HG02885 (cell line): ENCODE data around the gene CELF4.

Source experiments
- ATAC-seq: cut with Tn5 transposase; IDR thresholded peaks from one replicate; pipeline ENCODE4 v1.9.1; 2021; ENCODE audit warnings: mild to moderate bottlenecking; ENCODE audit not compliant: unreplicated experiment, poor library complexity

Gene CELF4

GRCh38 chr18:37501136-37501535 is 64.5 kb downstream of the CELF4 start:
- ATAC-seq = no peak

GRCh38 chr18:37499913-37500312 is 65.7 kb downstream of the CELF4 start:
- ATAC-seq = no peak

GRCh38 chr18:37499044-37499443 is 66.6 kb downstream of the CELF4 start:
- no peak for ATAC-seq

GRCh38 chr18:37497853-37498518 is 67.6 kb downstream of the CELF4 start:
- ATAC-seq = no peak

- no peak for ATAC-seq
These were observed 69.0 kb downstream of the CELF4 start for GRCh38 chr18:37496568-37496967.

GRCh38 chr18:37495354-37495753 is 70.2 kb downstream of the CELF4 start:
- ATAC-seq = no peak

GRCh38 chr18:37494406-37494805 is 71.2 kb downstream of the CELF4 start:
- no peak for ATAC-seq

GRCh38 chr18:37493352-37493935 is 72.2 kb downstream of the CELF4 start:
- ATAC-seq = no peak

- no peak for ATAC-seq
These were observed 72.6 kb downstream of the CELF4 start for GRCh38 chr18:37492952-37493351.

GRCh38 chr18:37491526-37491925 is 74.1 kb downstream of the CELF4 start:
- no peak for ATAC-seq

- no peak for ATAC-seq
These were observed 75.6 kb downstream of the CELF4 start for GRCh38 chr18:37489998-37490397.

- no peak for ATAC-seq
These were observed 76.6 kb downstream of the CELF4 start for GRCh38 chr18:37489011-37489410.

- ATAC-seq = no peak
These were observed 78.2 kb downstream of the CELF4 start for GRCh38 chr18:37487400-37487867.

GRCh38 chr18:37486848-37487247 is 78.8 kb downstream of the CELF4 start:
- ATAC-seq = no peak

GRCh38 chr18:37484983-37485834 is 80.4 kb downstream of the CELF4 start:
- peak; percentile 53 for ATAC-seq

- ATAC-seq = no peak
These were observed 81.4 kb downstream of the CELF4 start for GRCh38 chr18:37483984-37484819.

- ATAC-seq = no peak
These were observed 82.2 kb downstream of the CELF4 start for GRCh38 chr18:37483221-37483971.

- ATAC-seq = no peak
These were observed 83.2 kb downstream of the CELF4 start for GRCh38 chr18:37482433-37482832.

GRCh38 chr18:37482002-37482401 is 83.6 kb downstream of the CELF4 start:
- no peak for ATAC-seq

GRCh38 chr18:37481491-37481890 is 84.1 kb downstream of the CELF4 start:
- ATAC-seq = no peak
